ENCODE measurements around the gene SSTR3.

Gene SSTR3

DNA sequence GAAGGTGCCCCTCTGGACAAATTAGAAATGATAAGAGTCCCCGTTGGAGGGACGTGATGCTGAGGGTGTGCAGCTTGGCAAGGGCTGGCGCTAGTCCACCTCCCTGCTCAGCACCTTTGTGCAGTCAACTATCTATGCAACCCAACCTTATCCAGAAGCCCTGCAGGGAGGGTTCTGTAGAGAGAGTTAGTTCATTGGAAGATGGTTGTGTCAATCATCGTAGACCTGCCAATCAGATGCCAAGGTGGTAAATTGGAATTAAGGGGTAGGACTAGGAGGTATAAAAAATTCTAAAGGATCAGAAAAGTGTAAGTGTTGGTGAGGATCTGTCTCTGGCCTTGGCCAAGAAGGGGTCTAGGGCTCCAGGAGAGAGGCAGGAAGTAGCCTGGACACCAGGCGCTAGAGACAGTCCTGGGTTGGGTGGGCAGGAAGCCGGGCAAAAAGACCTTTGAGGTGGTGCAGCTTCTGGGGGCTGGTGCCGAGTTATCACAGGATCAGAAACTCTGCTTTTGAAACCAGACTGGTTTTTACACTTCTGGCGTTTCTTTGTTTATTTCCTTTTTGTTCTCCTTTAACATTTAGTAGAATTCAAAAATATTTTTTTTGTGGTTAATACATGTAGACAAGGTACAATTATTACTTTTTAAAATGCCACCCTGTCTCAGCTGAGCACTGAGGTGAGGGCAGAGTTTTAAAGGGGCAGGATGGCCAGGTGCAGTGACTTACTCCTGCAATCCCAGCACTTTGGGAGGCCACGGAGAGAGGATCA lies 25.9 kb downstream of the SSTR3 start:
- Histone ChIP-seq H3K14ac (ENCODE audit: low read length) (no peak overlapping the region), H3K9ac (ENCODE audit: low read depth, low read length, poor library complexity) (no peak overlapping the region), H3K36me3 (replicated peaks in 1 of 2; ENCODE audit: control insufficient read depth in 2 of 2, insufficient read depth in 2 of 2, low read length in 2 of 2) (peaks cover 0 to 51% of the 10 kb centered on the region in 2 donors), H2AFZ (ENCODE audit: low read length) (no peak overlapping the region), H3K18ac (ENCODE audit: low read length) (no peak overlapping the region), H3K9me3 (replicated peaks in 1 of 2; ENCODE audit: control insufficient read depth in 2 of 2, insufficient read depth in 1 of 2, low read depth in 1 of 2, low read length in 2 of 2) (peaks cover 0 to 8% of the 10 kb centered on the region in 2 donors), H3K27ac (replicated peaks; ENCODE audit: low read length) (no peak overlapping the region), H3K23ac (ENCODE audit: low read depth, low read length, poor library complexity) (no peak overlapping the region), H2AK5ac (ENCODE audit: low read depth, low read length) (no peak overlapping the region), H2BK12ac (ENCODE audit: low read length) (no peak overlapping the region), H2BK120ac (ENCODE audit: low read depth, low read length) (no peak overlapping the region), H4K91ac (ENCODE audit: low read depth, low read length, poor library complexity) (no peak overlapping the region), H3K27me3 (ENCODE audit: control insufficient read depth in 3 of 3, insufficient read depth in 3 of 3, low read depth in 1 of 3, low read length in 3 of 3) (no peaks in the 10 kb centered on the region), H2BK15ac (ENCODE audit: low read length) (no peak overlapping the region), H2BK5ac (ENCODE audit: low read length) (no peak overlapping the region), H4K8ac (ENCODE audit: low read depth, low read length) (no peak overlapping the region), H3K4me2 (ENCODE audit: insufficient read depth, low read length, poor library complexity, severe bottlenecking) (no peak overlapping the region), H3K4me1 (ENCODE audit: control insufficient read depth in 2 of 2, insufficient read depth in 1 of 2, low read depth in 1 of 2, low read length in 2 of 2) (peaks cover 10 to 25% of the 10 kb centered on the region in 2 donors), H3K4ac (ENCODE audit: low read length) (no peak overlapping the region), H3K79me1 (ENCODE audit: low read depth, low read length) (no peaks in the 10 kb centered on the region), H3K4me3 (ENCODE audit: low read length in 2 of 2) (peak overlapping the region in 1 of 2 donors; percentile 89)
- no peak for DNase-seq (ENCODE audit: low spot score)
- WGBS, 2 donors (ENCODE audit: extremely low coverage in 2 of 2, insufficient read length in 2 of 2, insufficient replicate concordance in 1 of 2), result no CpG with 5 or more reads among the region's 9 CpGs

DNA sequence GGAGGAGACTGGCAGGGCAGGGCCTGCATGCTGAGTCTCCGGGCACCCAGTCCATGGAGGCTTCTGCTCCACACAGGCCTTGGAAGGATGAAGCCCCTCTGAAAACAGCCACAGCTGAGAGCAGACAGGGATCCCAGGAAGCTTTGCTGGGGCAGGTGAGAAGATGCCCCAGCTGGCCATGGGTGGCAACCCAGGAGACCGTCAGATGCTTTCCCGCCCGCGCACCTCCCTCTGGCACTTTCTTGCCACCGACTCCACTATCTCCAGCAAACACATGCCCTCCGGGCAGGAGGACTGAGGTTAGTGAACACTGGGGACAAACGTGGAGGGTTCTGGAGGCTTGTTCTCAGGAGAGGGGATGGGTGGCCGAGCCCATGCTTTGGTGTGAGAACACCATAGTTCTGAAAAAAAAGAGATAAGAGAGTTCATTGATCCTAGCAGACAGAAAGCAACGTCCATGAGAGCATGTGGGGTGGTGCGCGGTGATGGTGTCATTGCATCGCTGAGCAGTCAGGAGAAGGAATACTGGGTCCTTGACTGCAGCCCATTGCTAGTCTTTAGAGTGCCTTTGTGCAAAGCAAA lies 26.5 kb downstream of the SSTR3 start:
- no peak overlapping the region for H3K4ac ChIP-seq (ENCODE audit: low read length)
- H2BK15ac ChIP-seq (ENCODE audit: low read length), result peak overlapping the region; percentile 23
- peaks cover 0 to 58% of the 10 kb centered on the region in 2 donors for H3K36me3 ChIP-seq (replicated peaks in 1 of 2; ENCODE audit: control insufficient read depth in 2 of 2, insufficient read depth in 2 of 2, low read length in 2 of 2)
- H3K27me3 ChIP-seq (ENCODE audit: control insufficient read depth in 3 of 3, insufficient read depth in 3 of 3, low read depth in 1 of 3, low read length in 3 of 3), result no peaks in the 10 kb centered on the region
- H3K23ac ChIP-seq (ENCODE audit: low read depth, low read length, poor library complexity), result no peak overlapping the region
- H3K79me1 ChIP-seq (ENCODE audit: low read depth, low read length), result no peaks in the 10 kb centered on the region
- H2BK12ac ChIP-seq (ENCODE audit: low read length), result no peak overlapping the region
- no peak overlapping the region for H2AFZ ChIP-seq (ENCODE audit: low read length)
- H3K14ac ChIP-seq (ENCODE audit: low read length), result no peak overlapping the region
- no peak overlapping the region for H3K18ac ChIP-seq (ENCODE audit: low read length)
- H3K27ac ChIP-seq (replicated peaks; ENCODE audit: low read length), result no peak overlapping the region
- peaks cover 10 to 25% of the 10 kb centered on the region in 2 donors for H3K4me1 ChIP-seq (ENCODE audit: control insufficient read depth in 2 of 2, insufficient read depth in 1 of 2, low read depth in 1 of 2, low read length in 2 of 2)
- no peak overlapping the region for H3K4me2 ChIP-seq (ENCODE audit: insufficient read depth, low read length, poor library complexity, severe bottlenecking)
- no peak overlapping the region for H4K91ac ChIP-seq (ENCODE audit: low read depth, low read length, poor library complexity)
- H4K8ac ChIP-seq (ENCODE audit: low read depth, low read length), result no peak overlapping the region
- no peak overlapping the region for H3K9ac ChIP-seq (ENCODE audit: low read depth, low read length, poor library complexity)
- no peak for DNase-seq (ENCODE audit: low spot score)
- no peak overlapping the region for H2AK5ac ChIP-seq (ENCODE audit: low read depth, low read length)
- no peak overlapping the region for H2BK5ac ChIP-seq (ENCODE audit: low read length)
- H2BK120ac ChIP-seq (ENCODE audit: low read depth, low read length), result no peak overlapping the region
- H3K4me3 ChIP-seq (ENCODE audit: low read length in 2 of 2), result no peak overlapping the region
- WGBS, 2 donors (ENCODE audit: extremely low coverage in 2 of 2, insufficient read length in 2 of 2, insufficient replicate concordance in 1 of 2), result no CpG with 5 or more reads among the region's 13 CpGs
- peaks cover 0 to 2% of the 10 kb centered on the region in 2 donors for H3K9me3 ChIP-seq (replicated peaks in 1 of 2; ENCODE audit: control insufficient read depth in 2 of 2, insufficient read depth in 1 of 2, low read depth in 1 of 2, low read length in 2 of 2)

DNA sequence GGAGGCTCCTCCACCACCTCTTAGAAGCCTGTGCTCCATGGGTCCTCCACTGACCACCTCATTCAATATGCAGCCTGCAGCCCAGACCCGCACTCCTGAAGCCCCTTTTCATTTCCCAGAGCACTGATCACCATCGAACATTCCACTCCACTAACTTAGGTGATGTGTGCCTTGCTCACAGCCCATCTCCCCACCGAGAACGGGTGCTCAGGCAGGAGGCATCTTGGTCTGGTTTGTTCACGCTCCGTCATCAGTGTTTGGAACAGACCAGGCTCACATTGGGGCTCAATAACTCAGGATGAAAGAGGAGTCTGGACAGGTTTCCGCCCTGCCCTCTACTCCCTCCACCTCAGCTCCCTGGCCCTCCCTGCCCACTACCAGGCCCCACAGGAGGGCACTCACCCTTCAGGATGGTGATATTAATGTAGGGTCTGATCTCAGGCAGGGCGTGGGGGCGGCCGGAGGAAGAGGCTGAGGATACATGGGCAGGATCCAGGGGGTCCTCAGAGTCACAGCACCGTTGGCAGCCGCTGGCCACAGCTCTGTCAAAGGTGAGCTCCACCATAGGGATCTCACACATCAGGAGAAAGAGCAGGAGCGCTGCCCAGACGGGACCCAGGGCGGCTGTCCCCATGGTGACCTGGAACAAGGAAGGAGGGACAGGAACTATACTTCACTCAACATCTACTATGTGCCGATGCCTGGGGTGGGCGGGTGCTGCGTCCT lies 27.3 kb downstream of the SSTR3 start:
- Histone ChIP-seq H3K27ac (replicated peaks; ENCODE audit: low read length) (no peak overlapping the region), H2AK5ac (ENCODE audit: low read depth, low read length) (peak overlapping the region; percentile 40), H3K9ac (ENCODE audit: low read depth, low read length, poor library complexity) (no peak overlapping the region), H3K4me3 (ENCODE audit: low read length in 2 of 2) (no peak overlapping the region), H3K9me3 (replicated peaks in 1 of 2; ENCODE audit: control insufficient read depth in 2 of 2, insufficient read depth in 1 of 2, low read depth in 1 of 2, low read length in 2 of 2) (no peaks in the 10 kb centered on the region), H2BK15ac (ENCODE audit: low read length) (no peak overlapping the region), H4K8ac (ENCODE audit: low read depth, low read length) (no peak overlapping the region), H2BK5ac (ENCODE audit: low read length) (no peak overlapping the region), H3K79me1 (ENCODE audit: low read depth, low read length) (no peaks in the 10 kb centered on the region), H2BK12ac (ENCODE audit: low read length) (no peak overlapping the region), H3K14ac (ENCODE audit: low read length) (no peak overlapping the region), H3K4me1 (ENCODE audit: control insufficient read depth in 2 of 2, insufficient read depth in 1 of 2, low read depth in 1 of 2, low read length in 2 of 2) (peaks cover 10 to 25% of the 10 kb centered on the region in 2 donors), H3K18ac (ENCODE audit: low read length) (peak overlapping the region; percentile 59), H3K4me2 (ENCODE audit: insufficient read depth, low read length, poor library complexity, severe bottlenecking) (no peak overlapping the region), H2BK120ac (ENCODE audit: low read depth, low read length) (peak overlapping the region; percentile 47), H3K4ac (ENCODE audit: low read length) (no peak overlapping the region), H3K27me3 (ENCODE audit: control insufficient read depth in 3 of 3, insufficient read depth in 3 of 3, low read depth in 1 of 3, low read length in 3 of 3) (no peaks in the 10 kb centered on the region), H4K91ac (ENCODE audit: low read depth, low read length, poor library complexity) (no peak overlapping the region), H3K36me3 (replicated peaks in 1 of 2; ENCODE audit: control insufficient read depth in 2 of 2, insufficient read depth in 2 of 2, low read length in 2 of 2) (peaks cover 0 to 65% of the 10 kb centered on the region in 2 donors), H3K23ac (ENCODE audit: low read depth, low read length, poor library complexity) (peak overlapping the region; percentile 17), H2AFZ (ENCODE audit: low read length) (no peak overlapping the region)
- WGBS, 2 donors (ENCODE audit: extremely low coverage in 2 of 2, insufficient read length in 2 of 2, insufficient replicate concordance in 1 of 2), result no CpG with 5 or more reads among the region's 18 CpGs
- no peak for DNase-seq (ENCODE audit: low spot score)

DNA sequence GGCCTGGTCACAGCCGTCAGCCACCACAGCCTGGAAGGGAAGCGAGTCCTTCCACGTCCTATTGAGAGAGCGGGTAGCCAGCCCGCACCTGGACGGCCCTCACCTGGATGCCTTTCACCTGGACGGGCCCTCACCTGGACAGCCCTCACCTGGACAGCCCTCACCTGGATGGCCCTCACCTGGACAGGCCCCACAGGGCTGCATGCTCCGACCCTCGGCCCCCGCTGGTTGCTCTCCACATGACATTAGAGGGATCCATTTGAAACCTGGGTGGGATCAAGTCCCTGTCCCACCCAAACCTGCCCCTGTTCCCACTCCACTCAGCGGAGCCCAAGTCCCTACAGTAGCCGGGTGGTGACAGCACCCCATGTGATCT lies 27.9 kb downstream of the SSTR3 start:
- no peak overlapping the region for H3K4ac ChIP-seq (ENCODE audit: low read length)
- H3K79me1 ChIP-seq (ENCODE audit: low read depth, low read length), result no peaks in the 10 kb centered on the region
- peak overlapping the region; percentile 4 for H2AK5ac ChIP-seq (ENCODE audit: low read depth, low read length)
- H2BK120ac ChIP-seq (ENCODE audit: low read depth, low read length), result no peak overlapping the region
- no peak overlapping the region for H3K14ac ChIP-seq (ENCODE audit: low read length)
- no peak overlapping the region for H4K8ac ChIP-seq (ENCODE audit: low read depth, low read length)
- no peak overlapping the region for H2BK12ac ChIP-seq (ENCODE audit: low read length)
- H3K9me3 ChIP-seq (replicated peaks in 1 of 2; ENCODE audit: control insufficient read depth in 2 of 2, insufficient read depth in 1 of 2, low read depth in 1 of 2, low read length in 2 of 2), result no peaks in the 10 kb centered on the region
- H3K23ac ChIP-seq (ENCODE audit: low read depth, low read length, poor library complexity), result no peak overlapping the region
- WGBS, 2 donors (ENCODE audit: extremely low coverage in 2 of 2, insufficient read length in 2 of 2, insufficient replicate concordance in 1 of 2), result no CpG with 5 or more reads among the region's 12 CpGs
- H3K18ac ChIP-seq (ENCODE audit: low read length), result no peak overlapping the region
- H3K9ac ChIP-seq (ENCODE audit: low read depth, low read length, poor library complexity), result no peak overlapping the region
- H3K4me1 ChIP-seq (ENCODE audit: control insufficient read depth in 2 of 2, insufficient read depth in 1 of 2, low read depth in 1 of 2, low read length in 2 of 2), result peaks cover 10 to 20% of the 10 kb centered on the region in 2 donors
- no peak overlapping the region for H3K27ac ChIP-seq (replicated peaks; ENCODE audit: low read length)
- no peak overlapping the region for H4K91ac ChIP-seq (ENCODE audit: low read depth, low read length, poor library complexity)
- DNase-seq (ENCODE audit: low spot score), result no peak
- H2BK5ac ChIP-seq (ENCODE audit: low read length), result peak overlapping the region; percentile 21
- peaks cover 0 to 66% of the 10 kb centered on the region in 2 donors for H3K36me3 ChIP-seq (replicated peaks in 1 of 2; ENCODE audit: control insufficient read depth in 2 of 2, insufficient read depth in 2 of 2, low read length in 2 of 2)
- no peaks in the 10 kb centered on the region for H3K27me3 ChIP-seq (ENCODE audit: control insufficient read depth in 3 of 3, insufficient read depth in 3 of 3, low read depth in 1 of 3, low read length in 3 of 3)
- H2BK15ac ChIP-seq (ENCODE audit: low read length), result no peak overlapping the region
- no peak overlapping the region for H3K4me2 ChIP-seq (ENCODE audit: insufficient read depth, low read length, poor library complexity, severe bottlenecking)
- no peak overlapping the region for H2AFZ ChIP-seq (ENCODE audit: low read length)
- H3K4me3 ChIP-seq (ENCODE audit: low read length in 2 of 2), result no peak overlapping the region

Measured in neuronal stem cell (in vitro differentiated cells).